Stimulated activated CD4-positive, alpha-beta T cell treated with anti-CD3 and anti-CD28 coated beads, TNF-alpha, amount 100 ng/mL, for 1 hour (primary cell): ENCODE data around the gene MUC2.

Source experiments
- DNase-seq, 3 donors: peaks; one replicate each; pipeline ENCODE4 v3.0.0-alpha.2; 2020; ENCODE audit warnings: low read depth in 3 of 3, low spot score in 1 of 3

Gene MUC2

GRCh38 chr11:1050581-1051355, 23.9 kb upstream of the MUC2 start:
- DNase-seq: peak; percentile 28 to 60 (median 49)

GRCh38 chr11:1051356-1052132, 23.1 kb upstream of the MUC2 start:
- DNase-seq: no peak

GRCh38 chr11:1052133-1053011, 22.3 kb upstream of the MUC2 start:
- DNase-seq: no peak

GRCh38 chr11:1053121-1053901, 21.4 kb upstream of the MUC2 start:
- no peak for DNase-seq

- no peak for DNase-seq
These were observed 20.2 kb upstream of the MUC2 start for GRCh38 chr11:1054143-1055108.

- DNase-seq: no peak
These were observed 19.5 kb upstream of the MUC2 start for GRCh38 chr11:1055109-1055703.

- no peak for DNase-seq
These were observed 18.5 kb upstream of the MUC2 start for GRCh38 chr11:1055990-1056771.

- no peak for DNase-seq
These were observed 16.9 kb upstream of the MUC2 start for GRCh38 chr11:1057806-1058205.

- DNase-seq: no peak
These were observed 14.9 kb upstream of the MUC2 start for GRCh38 chr11:1059759-1060158.

GRCh38 chr11:1060410-1060809, 14.3 kb upstream of the MUC2 start:
- no peak for DNase-seq

GRCh38 chr11:1060852-1061616, 13.6 kb upstream of the MUC2 start:
- no peak for DNase-seq

GRCh38 chr11:1062075-1062820, 12.4 kb upstream of the MUC2 start:
- DNase-seq: no peak

- DNase-seq: no peak
These were observed 10.5 kb upstream of the MUC2 start for GRCh38 chr11:1064167-1064566.

GRCh38 chr11:1067812-1068496, 6.7 kb upstream of the MUC2 start:
- no peak for DNase-seq

- no peak for DNase-seq
These were observed 4.9 kb upstream of the MUC2 start for GRCh38 chr11:1069740-1070139.
